Stimulated activated CD8-positive, alpha-beta memory T cell treated with anti-CD3 and anti-CD28 coated beads, Interleukin-12 subunit alpha, Interleukin-12 subunit beta, amount 100 ng/mL, for 24 hours (primary cell): Measurements from ENCODE around the gene SVBP.

Source experiments
- DNase-seq: peaks from one replicate; pipeline ENCODE4 v3.0.0-alpha.2; 2020; ENCODE audit errors: extremely low read depth

Gene SVBP

GRCh38 chr1:42806171-42806570 is 11.0 kb downstream of the SVBP start:
- no peak for DNase-seq

GRCh38 chr1:42801832-42802473 is 15.2 kb downstream of the SVBP start:
- no peak for DNase-seq

GRCh38 chr1:42797979-42798378 is 19.2 kb downstream of the SVBP start:
- DNase-seq = no peak

- DNase-seq = no peak
These were observed 19.8 kb downstream of the SVBP start for GRCh38 chr1:42797414-42797813.

- DNase-seq = no peak
These were observed 23.4 kb downstream of the SVBP start for GRCh38 chr1:42793824-42794223.

GRCh38 chr1:42788021-42788420 is 29.2 kb downstream of the SVBP start:
- no peak for DNase-seq

GRCh38 chr1:42786097-42786496 is 31.1 kb downstream of the SVBP start:
- DNase-seq = no peak

- DNase-seq = no peak
These were observed 32.1 kb downstream of the SVBP start, which contains the start of gene TMEM269 for GRCh38 chr1:42784946-42785693. Gene TMEM269 (plus strand): TSS chr1:42784991. CDS start chr1:42789894, 4,903 bp downstream.

- no peak for DNase-seq
These were observed 32.7 kb downstream of the SVBP start for GRCh38 chr1:42784547-42784945.

- DNase-seq = no peak
These were observed 34.1 kb downstream of the SVBP start for GRCh38 chr1:42783092-42783491.

- DNase-seq = no peak
These were observed 37.0 kb downstream of the SVBP start for GRCh38 chr1:42780176-42780575.

- no peak for DNase-seq
These were observed 37.5 kb downstream of the SVBP start for GRCh38 chr1:42779725-42780124.

GRCh38 chr1:42777852-42778251 is 39.3 kb downstream of the SVBP start:
- DNase-seq = no peak

- no peak for DNase-seq
These were observed 40.7 kb downstream of the SVBP start for GRCh38 chr1:42776502-42776901.

- no peak for DNase-seq
These were observed 42.2 kb downstream of the SVBP start for GRCh38 chr1:42774928-42775526.

- DNase-seq = no peak
These were observed 43.8 kb downstream of the SVBP start for GRCh38 chr1:42773420-42773819.

- no peak for DNase-seq
These were observed 47.4 kb downstream of the SVBP start for GRCh38 chr1:42769811-42770210.

- DNase-seq = no peak
These were observed 49.0 kb downstream of the SVBP start for GRCh38 chr1:42768172-42768571.

GRCh38 chr1:42767510-42768000 is 49.6 kb downstream of the SVBP start:
- DNase-seq = no peak

GRCh38 chr1:42766741-42767509 is 50.3 kb downstream of the SVBP start, which contains the start of the genes C1orf50 and P3H1:
Gene C1orf50 (plus strand): TSS chr1:42767249. CDS start chr1:42767312, 63 bp downstream.
Gene P3H1 (minus strand): TSS chr1:42767028. CDS start chr1:42766971, 57 bp downstream.
- peak; percentile 99 for DNase-seq

GRCh38 chr1:42765832-42766740 is 51.1 kb downstream of the SVBP start:
- DNase-seq = no peak
